Measurements from ENCODE around the gene FAIM2. TPM values are rescaled to one million over a fixed set of nuclear protein-coding genes. Genes with fewer than 3 reads are reported as not detected.

Gene FAIM2
- total RNA-seq, 1 experiment from 2014 or later: 0.22 TPM

DNA sequence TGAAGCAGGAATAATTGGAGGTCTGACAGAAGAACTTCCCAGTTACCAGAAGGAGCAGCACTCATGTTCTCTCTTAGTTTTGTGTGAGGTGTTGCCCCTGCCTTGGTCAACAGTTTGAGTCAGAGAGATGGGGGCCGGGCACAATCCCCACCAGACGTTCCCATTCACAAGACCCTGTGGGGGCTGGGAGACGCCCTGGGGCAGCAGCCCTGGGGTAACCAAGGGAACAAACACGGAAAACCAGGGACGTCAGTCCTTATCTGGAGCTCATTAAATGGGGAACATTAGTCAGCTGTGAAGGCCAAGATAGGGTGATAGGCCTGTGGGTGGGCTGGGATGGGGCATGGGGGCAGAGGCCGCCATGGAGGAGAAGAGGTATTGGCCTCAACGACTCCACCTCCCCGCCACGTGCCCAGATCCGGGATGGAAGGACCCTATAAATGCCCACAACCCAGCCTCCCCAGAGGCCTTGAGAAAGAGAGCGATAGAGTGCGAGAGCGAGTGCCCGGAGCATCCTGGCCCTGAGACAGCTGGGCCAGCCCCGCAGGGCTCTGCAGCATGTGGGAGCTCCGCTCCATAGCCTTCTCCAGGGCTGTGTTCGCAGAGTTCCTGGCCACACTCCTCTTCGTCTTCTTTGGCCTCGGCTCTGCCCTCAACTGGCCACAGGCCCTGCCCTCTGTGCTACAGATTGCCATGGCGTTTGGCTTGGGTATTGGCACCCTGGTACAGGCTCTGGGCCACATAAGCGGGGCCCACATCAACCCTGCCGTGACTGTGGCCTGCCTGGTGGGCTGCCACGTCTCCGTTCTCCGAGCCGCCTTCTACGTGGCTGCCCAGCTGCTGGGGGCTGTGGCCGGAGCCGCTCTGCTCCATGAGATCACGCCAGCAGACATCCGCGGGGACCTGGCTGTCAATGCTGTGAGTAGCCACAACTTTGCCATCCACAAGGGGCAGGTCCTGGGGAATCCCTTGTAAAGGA lies 46.9 kb upstream of the FAIM2 start, which contains the start of gene AQP2:
Gene AQP2 (plus strand): TSS at position 465 of the 979 bp plus-strand sequence. CDS start 94 bp downstream, at position 559.
- Mint-ChIP-seq H3K27ac (no peak within 1 kb of the TSS), H3K4me1 (peaks cover 19% of the 10 kb centered on the region), H3K9me3 (no peaks in the 10 kb centered on the region), H3K27me3 (ENCODE audit: low read depth) (peaks cover 6% of the 10 kb centered on the region; the same call in 1 of the 2 replicates), H3K4me3 (no peak within 1 kb of the TSS), H3K36me3 (no peaks in the 10 kb centered on the region)
- ChIA-PET POLR2A (no interaction called here), CTCF (interaction anchor here (1.0 to 8.2 kb wide), 6 partner anchors 9 to 161 kb away, joined by 3 to 168 read pairs (median 6); partner anchors contain the start of gene AQP6)
- DNase-seq (ENCODE audit: low spot score): no peak
- TF ChIP-seq ZNF232 (CRISPR knock-in tag; IDR thresholded peaks at IDR 0.05): no peak
- TF ChIP-seq, protein P1, sequence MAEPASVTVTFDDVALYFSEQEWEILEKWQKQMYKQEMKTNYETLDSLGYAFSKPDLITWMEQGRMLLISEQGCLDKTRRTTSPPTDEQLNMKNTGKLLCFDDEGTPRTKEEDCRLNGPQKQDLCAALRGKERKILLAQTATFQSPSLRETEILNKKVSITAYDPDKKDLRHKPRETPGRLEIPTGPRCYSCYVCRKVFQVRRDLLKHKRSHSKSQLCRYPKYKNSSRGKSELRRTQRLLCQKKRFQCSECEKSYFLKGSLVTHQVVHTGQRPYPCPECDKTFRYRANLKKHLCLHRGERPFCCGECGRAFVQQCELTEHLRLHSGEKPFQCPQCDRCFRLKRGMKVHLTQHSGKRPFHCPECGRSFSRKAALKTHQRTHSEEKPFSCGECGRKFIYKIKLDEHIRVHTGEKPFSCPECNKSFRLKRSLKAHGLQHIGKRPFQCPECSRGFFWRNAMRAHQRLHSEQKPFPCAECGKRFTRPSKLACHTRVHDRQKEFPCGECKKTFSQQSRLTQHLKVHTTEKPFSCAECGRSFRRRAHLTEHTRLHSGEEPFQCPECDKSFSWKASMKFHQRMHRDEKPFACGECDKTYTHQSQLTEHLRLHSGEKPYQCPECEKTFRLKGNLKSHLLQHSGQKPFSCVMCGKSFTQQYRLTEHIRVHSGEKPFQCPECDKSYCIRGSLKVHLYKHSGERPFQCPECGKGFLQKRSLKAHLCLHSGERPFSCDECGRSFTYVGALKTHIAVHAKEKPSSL (CRISPR knock-in tag; conservative IDR thresholded peaks at IDR 0.05): no peak
- no peak for TF ChIP-seq TP53 (CRISPR knock-in tag; IDR thresholded peaks at IDR 0.05)
- TF ChIP-seq ZNF416 (CRISPR knock-in tag; IDR thresholded peaks at IDR 0.05): no peak
- TF ChIP-seq, protein P2, sequence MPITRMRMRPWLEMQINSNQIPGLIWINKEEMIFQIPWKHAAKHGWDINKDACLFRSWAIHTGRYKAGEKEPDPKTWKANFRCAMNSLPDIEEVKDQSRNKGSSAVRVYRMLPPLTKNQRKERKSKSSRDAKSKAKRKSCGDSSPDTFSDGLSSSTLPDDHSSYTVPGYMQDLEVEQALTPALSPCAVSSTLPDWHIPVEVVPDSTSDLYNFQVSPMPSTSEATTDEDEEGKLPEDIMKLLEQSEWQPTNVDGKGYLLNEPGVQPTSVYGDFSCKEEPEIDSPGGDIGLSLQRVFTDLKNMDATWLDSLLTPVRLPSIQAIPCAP (CRISPR knock-in tag; IDR thresholded peaks at IDR 0.05): no peak
- TF ChIP-seq, protein P3, sequence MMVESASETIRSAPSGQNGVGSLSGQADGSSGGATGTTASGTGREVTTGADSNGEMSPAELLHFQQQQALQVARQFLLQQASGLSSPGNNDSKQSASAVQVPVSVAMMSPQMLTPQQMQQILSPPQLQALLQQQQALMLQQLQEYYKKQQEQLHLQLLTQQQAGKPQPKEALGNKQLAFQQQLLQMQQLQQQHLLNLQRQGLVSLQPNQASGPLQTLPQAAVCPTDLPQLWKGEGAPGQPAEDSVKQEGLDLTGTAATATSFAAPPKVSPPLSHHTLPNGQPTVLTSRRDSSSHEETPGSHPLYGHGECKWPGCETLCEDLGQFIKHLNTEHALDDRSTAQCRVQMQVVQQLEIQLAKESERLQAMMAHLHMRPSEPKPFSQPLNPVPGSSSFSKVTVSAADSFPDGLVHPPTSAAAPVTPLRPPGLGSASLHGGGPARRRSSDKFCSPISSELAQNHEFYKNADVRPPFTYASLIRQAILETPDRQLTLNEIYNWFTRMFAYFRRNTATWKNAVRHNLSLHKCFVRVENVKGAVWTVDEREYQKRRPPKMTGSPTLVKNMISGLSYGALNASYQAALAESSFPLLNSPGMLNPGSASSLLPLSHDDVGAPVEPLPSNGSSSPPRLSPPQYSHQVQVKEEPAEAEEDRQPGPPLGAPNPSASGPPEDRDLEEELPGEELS (CRISPR knock-in tag; IDR thresholded peaks at IDR 0.05): no peak
- TF ChIP-seq, protein P4, sequence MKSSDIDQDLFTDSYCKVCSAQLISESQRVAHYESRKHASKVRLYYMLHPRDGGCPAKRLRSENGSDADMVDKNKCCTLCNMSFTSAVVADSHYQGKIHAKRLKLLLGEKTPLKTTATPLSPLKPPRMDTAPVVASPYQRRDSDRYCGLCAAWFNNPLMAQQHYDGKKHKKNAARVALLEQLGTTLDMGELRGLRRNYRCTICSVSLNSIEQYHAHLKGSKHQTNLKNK (CRISPR knock-in tag; IDR thresholded peaks at IDR 0.05): no peak
- TF ChIP-seq, protein P5, sequence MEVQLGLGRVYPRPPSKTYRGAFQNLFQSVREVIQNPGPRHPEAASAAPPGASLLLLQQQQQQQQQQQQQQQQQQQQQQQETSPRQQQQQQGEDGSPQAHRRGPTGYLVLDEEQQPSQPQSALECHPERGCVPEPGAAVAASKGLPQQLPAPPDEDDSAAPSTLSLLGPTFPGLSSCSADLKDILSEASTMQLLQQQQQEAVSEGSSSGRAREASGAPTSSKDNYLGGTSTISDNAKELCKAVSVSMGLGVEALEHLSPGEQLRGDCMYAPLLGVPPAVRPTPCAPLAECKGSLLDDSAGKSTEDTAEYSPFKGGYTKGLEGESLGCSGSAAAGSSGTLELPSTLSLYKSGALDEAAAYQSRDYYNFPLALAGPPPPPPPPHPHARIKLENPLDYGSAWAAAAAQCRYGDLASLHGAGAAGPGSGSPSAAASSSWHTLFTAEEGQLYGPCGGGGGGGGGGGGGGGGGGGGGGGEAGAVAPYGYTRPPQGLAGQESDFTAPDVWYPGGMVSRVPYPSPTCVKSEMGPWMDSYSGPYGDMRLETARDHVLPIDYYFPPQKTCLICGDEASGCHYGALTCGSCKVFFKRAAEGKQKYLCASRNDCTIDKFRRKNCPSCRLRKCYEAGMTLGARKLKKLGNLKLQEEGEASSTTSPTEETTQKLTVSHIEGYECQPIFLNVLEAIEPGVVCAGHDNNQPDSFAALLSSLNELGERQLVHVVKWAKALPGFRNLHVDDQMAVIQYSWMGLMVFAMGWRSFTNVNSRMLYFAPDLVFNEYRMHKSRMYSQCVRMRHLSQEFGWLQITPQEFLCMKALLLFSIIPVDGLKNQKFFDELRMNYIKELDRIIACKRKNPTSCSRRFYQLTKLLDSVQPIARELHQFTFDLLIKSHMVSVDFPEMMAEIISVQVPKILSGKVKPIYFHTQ (CRISPR knock-in tag; IDR thresholded peaks at IDR 0.05): no peak
- TF ChIP-seq IRF2 (CRISPR knock-in tag; IDR thresholded peaks at IDR 0.05; ENCODE audit: borderline replicate concordance, low read depth): no peak
- TF ChIP-seq, protein P6, sequence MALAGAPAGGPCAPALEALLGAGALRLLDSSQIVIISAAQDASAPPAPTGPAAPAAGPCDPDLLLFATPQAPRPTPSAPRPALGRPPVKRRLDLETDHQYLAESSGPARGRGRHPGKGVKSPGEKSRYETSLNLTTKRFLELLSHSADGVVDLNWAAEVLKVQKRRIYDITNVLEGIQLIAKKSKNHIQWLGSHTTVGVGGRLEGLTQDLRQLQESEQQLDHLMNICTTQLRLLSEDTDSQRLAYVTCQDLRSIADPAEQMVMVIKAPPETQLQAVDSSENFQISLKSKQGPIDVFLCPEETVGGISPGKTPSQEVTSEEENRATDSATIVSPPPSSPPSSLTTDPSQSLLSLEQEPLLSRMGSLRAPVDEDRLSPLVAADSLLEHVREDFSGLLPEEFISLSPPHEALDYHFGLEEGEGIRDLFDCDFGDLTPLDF (CRISPR knock-in tag; IDR thresholded peaks at IDR 0.05): no peak
- TF ChIP-seq, protein P7, sequence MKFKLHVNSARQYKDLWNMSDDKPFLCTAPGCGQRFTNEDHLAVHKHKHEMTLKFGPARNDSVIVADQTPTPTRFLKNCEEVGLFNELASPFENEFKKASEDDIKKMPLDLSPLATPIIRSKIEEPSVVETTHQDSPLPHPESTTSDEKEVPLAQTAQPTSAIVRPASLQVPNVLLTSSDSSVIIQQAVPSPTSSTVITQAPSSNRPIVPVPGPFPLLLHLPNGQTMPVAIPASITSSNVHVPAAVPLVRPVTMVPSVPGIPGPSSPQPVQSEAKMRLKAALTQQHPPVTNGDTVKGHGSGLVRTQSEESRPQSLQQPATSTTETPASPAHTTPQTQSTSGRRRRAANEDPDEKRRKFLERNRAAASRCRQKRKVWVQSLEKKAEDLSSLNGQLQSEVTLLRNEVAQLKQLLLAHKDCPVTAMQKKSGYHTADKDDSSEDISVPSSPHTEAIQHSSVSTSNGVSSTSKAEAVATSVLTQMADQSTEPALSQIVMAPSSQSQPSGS (CRISPR knock-in tag; IDR thresholded peaks at IDR 0.05; ENCODE audit: borderline replicate concordance, low read depth): no peak
- no peak for TF ChIP-seq ZNF263 (CRISPR knock-in tag; IDR thresholded peaks at IDR 0.05; ENCODE audit: low read depth)
- no peak for TF ChIP-seq ESRRA (CRISPR knock-in tag; IDR thresholded peaks at IDR 0.05; ENCODE audit: borderline replicate concordance)
- no peak for TF ChIP-seq EMX1 (CRISPR knock-in tag; IDR thresholded peaks at IDR 0.05)
- TF ChIP-seq, protein P8, sequence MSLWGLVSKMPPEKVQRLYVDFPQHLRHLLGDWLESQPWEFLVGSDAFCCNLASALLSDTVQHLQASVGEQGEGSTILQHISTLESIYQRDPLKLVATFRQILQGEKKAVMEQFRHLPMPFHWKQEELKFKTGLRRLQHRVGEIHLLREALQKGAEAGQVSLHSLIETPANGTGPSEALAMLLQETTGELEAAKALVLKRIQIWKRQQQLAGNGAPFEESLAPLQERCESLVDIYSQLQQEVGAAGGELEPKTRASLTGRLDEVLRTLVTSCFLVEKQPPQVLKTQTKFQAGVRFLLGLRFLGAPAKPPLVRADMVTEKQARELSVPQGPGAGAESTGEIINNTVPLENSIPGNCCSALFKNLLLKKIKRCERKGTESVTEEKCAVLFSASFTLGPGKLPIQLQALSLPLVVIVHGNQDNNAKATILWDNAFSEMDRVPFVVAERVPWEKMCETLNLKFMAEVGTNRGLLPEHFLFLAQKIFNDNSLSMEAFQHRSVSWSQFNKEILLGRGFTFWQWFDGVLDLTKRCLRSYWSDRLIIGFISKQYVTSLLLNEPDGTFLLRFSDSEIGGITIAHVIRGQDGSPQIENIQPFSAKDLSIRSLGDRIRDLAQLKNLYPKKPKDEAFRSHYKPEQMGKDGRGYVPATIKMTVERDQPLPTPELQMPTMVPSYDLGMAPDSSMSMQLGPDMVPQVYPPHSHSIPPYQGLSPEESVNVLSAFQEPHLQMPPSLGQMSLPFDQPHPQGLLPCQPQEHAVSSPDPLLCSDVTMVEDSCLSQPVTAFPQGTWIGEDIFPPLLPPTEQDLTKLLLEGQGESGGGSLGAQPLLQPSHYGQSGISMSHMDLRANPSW (CRISPR knock-in tag; conservative IDR thresholded peaks at IDR 0.05; ENCODE audit: low read depth): no peak
- TF ChIP-seq, protein P9, sequence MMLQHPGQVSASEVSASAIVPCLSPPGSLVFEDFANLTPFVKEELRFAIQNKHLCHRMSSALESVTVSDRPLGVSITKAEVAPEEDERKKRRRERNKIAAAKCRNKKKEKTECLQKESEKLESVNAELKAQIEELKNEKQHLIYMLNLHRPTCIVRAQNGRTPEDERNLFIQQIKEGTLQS (CRISPR knock-in tag; conservative IDR thresholded peaks at IDR 0.05): no peak
- TF ChIP-seq SMAD3 (CRISPR knock-in tag; IDR thresholded peaks at IDR 0.05; ENCODE audit: borderline replicate concordance): no peak
- no peak for TF ChIP-seq ETV6 (CRISPR knock-in tag; IDR thresholded peaks at IDR 0.05)
- TF ChIP-seq, protein P10, sequence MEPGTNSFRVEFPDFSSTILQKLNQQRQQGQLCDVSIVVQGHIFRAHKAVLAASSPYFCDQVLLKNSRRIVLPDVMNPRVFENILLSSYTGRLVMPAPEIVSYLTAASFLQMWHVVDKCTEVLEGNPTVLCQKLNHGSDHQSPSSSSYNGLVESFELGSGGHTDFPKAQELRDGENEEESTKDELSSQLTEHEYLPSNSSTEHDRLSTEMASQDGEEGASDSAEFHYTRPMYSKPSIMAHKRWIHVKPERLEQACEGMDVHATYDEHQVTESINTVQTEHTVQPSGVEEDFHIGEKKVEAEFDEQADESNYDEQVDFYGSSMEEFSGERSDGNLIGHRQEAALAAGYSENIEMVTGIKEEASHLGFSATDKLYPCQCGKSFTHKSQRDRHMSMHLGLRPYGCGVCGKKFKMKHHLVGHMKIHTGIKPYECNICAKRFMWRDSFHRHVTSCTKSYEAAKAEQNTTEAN (CRISPR knock-in tag; IDR thresholded peaks at IDR 0.05): no peak
- TF ChIP-seq MYBL2 (CRISPR knock-in tag; IDR thresholded peaks at IDR 0.05): no peak
- ATAC-seq: no peak
